Measurements from ENCODE around the gene UBASH3B.

GRCh38 chr11:122671400-122671891 is 15.9 kb downstream of the UBASH3B start:
- no peak for TF ChIP-seq EZH2 (IDR thresholded peaks at IDR 0.05)
- TF ChIP-seq POLR2AphosphoS5 (IDR thresholded peaks at IDR 0.05; ENCODE audit: borderline replicate concordance, low read depth, low read length) = no peak
